T-cell (primary cell): Measurements from ENCODE around the gene SNAI1. TPM values are rescaled to one million over a fixed set of nuclear protein-coding genes. Genes with fewer than 3 reads are reported as not detected.

Experiments used
- ATAC-seq, 4 experiments: fragments of 200-7000 bp in 3 of 4; fragments of 150-1000 bp in 1 of 4; cut with Tn5 transposase; replicated peaks in 1 of 4; 1 replicate in 3 of 4; 2 replicates in 1 of 4; pipeline ENCODE4 v1.10.0; 2021; ENCODE audit warnings: moderate library complexity in 3 of 4, mild to moderate bottlenecking in 2 of 4, moderate number of reproducible peaks in 1 of 4
- CTCF ChIA-PET, 2 donors: fragments of 300-600 bp; sonication (Branson Sonifier 250); formaldehyde crosslinking; loops; one replicate each; lab custom pipeline; 2022; ENCODE audit warnings: antibody characterized with exemption in 2 of 2; lab: Charles Lee
- POLR2A ChIA-PET, 2 donors: fragments of 300-600 bp; sonication (Branson Sonifier 250); formaldehyde crosslinking; loops; one replicate each; lab custom pipeline; 2022; ENCODE audit warnings: antibody characterized with exemption in 2 of 2; lab: Charles Lee
- DNase-seq, 35 experiments: peaks; one replicate each; pipeline versions ENCODE4 v3.0.0 to v3.0.0-alpha.2; 2013 to 2023
- H3K27ac ChIP-seq: one replicate; pipeline ENCODE4 v1.5.1; 2013; ENCODE audit warnings: low read length
- H3K27me3 ChIP-seq, 2 experiments: replicated peaks in 1 of 2; 1 replicate in 1 of 2; 2 replicates in 1 of 2; pipeline versions ENCODE4 v1.6.1 to v1.7.0; 2013; ENCODE audit warnings: low read length in 1 of 2, mixed read lengths in 1 of 2; ENCODE audit not compliant: control insufficient read depth in 2 of 2, insufficient read depth in 2 of 2; ENCODE audit errors: extremely low read depth in 1 of 2
- H3K36me3 ChIP-seq, 2 donors: 1 replicate in 1 of 2; 2 replicates in 1 of 2; pipeline versions ENCODE4 v1.6.1 to v1.7.0; 2013; ENCODE audit warnings: low read length in 1 of 2; ENCODE audit not compliant: control insufficient read depth in 2 of 2, insufficient read depth in 1 of 2; ENCODE audit errors: extremely low read depth in 1 of 2
- H3K4me1 ChIP-seq, 2 experiments: 1 replicate in 1 of 2; 2 replicates in 1 of 2; pipeline versions ENCODE4 v1.6.1 to v1.7.0; 2013; ENCODE audit warnings: low read length in 2 of 2, mixed read lengths in 1 of 2; ENCODE audit not compliant: insufficient read depth in 2 of 2, control insufficient read depth in 1 of 2; ENCODE audit errors: extremely low read depth in 1 of 2
- H3K4me3 ChIP-seq, 2 donors: 1 replicate in 1 of 2; 2 replicates in 1 of 2; pipeline versions ENCODE4 v1.5.1 to v1.7.0; 2013; ENCODE audit warnings: mild to moderate bottlenecking in 2 of 2, low read length in 1 of 2, moderate library complexity in 1 of 2; ENCODE audit not compliant: control insufficient read depth in 1 of 2; ENCODE audit errors: extremely low read depth in 1 of 2
- H3K9me3 ChIP-seq: 2 replicates; pipeline ENCODE4 v1.7.0; 2013
- H3K27ac Mint-ChIP-seq, 2 donors: one replicate each; pipeline ENCODE4 v1.8.0; 2020 to 2021; ENCODE audit warnings: mild to moderate bottlenecking in 2 of 2, mixed read lengths in 2 of 2
- H3K27me3 Mint-ChIP-seq, 2 donors: one replicate each; pipeline ENCODE4 v1.8.0; 2021 to 2022; ENCODE audit warnings: mixed read lengths in 2 of 2
- H3K36me3 Mint-ChIP-seq: one replicate; pipeline ENCODE4 v1.8.0; 2021; ENCODE audit warnings: mixed read lengths
- H3K4me1 Mint-ChIP-seq, 3 donors: one replicate each; pipeline ENCODE4 v1.8.0; 2020 to 2022; ENCODE audit warnings: mixed read lengths in 3 of 3, mild to moderate bottlenecking in 1 of 3
- H3K4me3 Mint-ChIP-seq, 3 donors: one replicate each; pipeline ENCODE4 v1.8.0; 2020 to 2022; ENCODE audit warnings: mild to moderate bottlenecking in 3 of 3, mixed read lengths in 3 of 3, moderate library complexity in 3 of 3
- H3K9me3 Mint-ChIP-seq, 3 donors: one replicate each; pipeline ENCODE4 v1.8.0; 2020 to 2022; ENCODE audit warnings: mixed read lengths in 3 of 3
- WGBS: methylation state at CpG from one replicate; pipeline ENCODE4 v1.1.5; 2013; ENCODE audit warnings: missing lambda C conversion rate; ENCODE audit not compliant: insufficient coverage; 5-methylcytosine and 5-hydroxymethylcytosine counted together
- total RNA-seq, 35 experiments: library from RNA in 6 of 35; stranded (reverse) in 6 of 35; fragments of 120-200 nt in 1 of 35; gene quantifications; one replicate each; pipeline versions ENCODE4 v1.2.1 to v1.2.4 and lab custom pipeline; 2013 to 2026

SNAI1 gene
- total RNA-seq, 5 donors from 2014 or later (not counting 1 experiment from before 2014, with no cell fraction given): 0.95 to 3.1 (median 1.3) TPM

DNA sequence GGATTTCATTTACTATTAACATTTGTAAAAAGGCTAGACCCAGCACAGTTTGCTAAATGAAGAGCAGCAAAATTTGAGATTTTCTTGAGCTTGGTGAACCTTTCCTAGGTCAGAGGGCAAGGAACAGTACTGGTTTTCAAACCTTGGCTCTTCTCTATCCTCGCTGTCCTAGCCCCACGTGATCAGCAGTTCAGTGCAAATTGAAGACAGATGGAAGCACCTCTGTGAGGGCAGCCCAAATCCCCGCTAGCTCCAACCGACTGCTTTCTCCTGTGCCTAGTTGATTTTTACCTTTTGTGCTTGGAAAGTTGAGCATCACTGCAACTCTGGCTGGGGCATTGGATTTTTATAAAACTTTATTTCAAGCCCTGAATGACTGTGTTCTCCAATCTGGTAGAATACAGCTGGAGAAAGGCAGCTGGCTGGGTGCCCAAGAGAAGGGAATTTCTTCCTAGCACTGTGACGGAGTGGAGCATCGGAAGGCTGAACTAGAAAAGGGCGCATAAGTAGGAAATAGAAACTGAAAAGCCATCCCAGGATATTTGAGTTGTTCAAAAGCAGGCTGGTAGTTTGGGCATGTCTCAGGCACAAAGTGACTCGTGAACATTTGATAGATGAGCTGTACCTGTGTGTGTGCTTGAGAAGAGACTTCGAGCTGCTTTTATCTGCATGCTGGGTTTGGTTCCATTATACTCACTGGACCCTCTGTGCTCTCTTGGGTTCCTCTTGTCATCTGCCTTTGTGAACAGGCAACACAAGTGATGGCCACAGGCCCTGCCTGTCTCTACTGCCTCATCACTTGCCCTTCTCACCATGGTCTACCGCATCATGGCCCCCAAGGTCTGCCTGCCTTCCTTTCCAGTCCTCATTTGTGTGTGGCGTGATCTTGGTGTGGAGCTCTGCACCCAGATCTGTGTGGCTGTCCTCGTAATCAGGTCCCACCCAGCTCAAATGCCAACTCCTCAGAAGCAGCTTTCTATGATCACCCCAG is 44.3 kb upstream of the SNAI1 start:
- H3K4me3 ChIP-seq: no peak overlapping the region
- Mint-ChIP-seq H3K27me3 (no peaks in the 10 kb centered on the region), H3K9me3 (no peaks in the 10 kb centered on the region), H3K4me1 (peaks cover 52 to 73% (median 64%) of the 10 kb centered on the region in 3 donors), H3K36me3 (peaks cover 19% of the 10 kb centered on the region), H3K4me3 (peak overlapping the region; percentile 87 to 97 (median 95)), H3K27ac (peak overlapping the region in 1 of 2 donors; percentile 62)
- no peaks in the 10 kb centered on the region for H3K27me3 ChIP-seq
- ChIA-PET POLR2A (interaction anchor here (0.5 to 0.6 kb wide), 4 partner anchors 63 to 578 kb away, joined by 3 read pairs; no protein-coding TSS in a partner anchor), CTCF (interaction anchor here in 1 of 2 donors (0.6 kb wide), 1 partner anchor 9 kb away, joined by 3 read pairs; no protein-coding TSS in a partner anchor)
- 94% methylated on average over 8 of the region's 12 CpGs for WGBS
- ATAC-seq (no peak), DNase-seq (no peak)
- no peaks in the 10 kb centered on the region for H3K9me3 ChIP-seq
- peaks cover 16 to 41% of the 10 kb centered on the region in 2 experiments for H3K4me1 ChIP-seq
- no peak overlapping the region for H3K27ac ChIP-seq
- peaks cover 6 to 29% of the 10 kb centered on the region in 2 donors for H3K36me3 ChIP-seq

DNA sequence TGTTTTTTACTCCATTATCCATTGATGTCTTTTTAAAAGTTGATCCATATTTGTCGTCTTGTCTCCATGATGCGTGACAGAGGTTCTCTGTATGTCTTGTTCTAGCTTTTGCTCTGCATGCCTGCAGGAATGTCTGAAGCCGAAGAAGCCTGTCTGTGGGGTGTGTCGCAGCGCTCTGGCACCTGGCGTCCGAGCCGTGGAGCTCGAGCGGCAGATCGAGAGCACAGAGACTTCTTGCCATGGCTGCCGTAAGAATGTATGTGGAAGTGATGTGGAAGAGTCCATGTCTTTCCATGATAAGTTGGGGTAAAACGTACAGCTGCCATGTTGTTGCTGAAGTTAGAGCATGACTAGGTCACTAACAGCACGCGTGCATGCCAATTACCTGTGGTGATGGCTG is 41.3 kb upstream of the SNAI1 start:
- Mint-ChIP-seq H3K27ac (no peak overlapping the region), H3K27me3 (no peaks in the 10 kb centered on the region), H3K36me3 (peaks cover 33% of the 10 kb centered on the region), H3K9me3 (no peaks in the 10 kb centered on the region), H3K4me1 (peaks cover 46 to 64% (median 62%) of the 10 kb centered on the region in 3 donors), H3K4me3 (peak overlapping the region in 1 of 3 donors; percentile 10)
- no peak for ATAC-seq
- no peak for DNase-seq
- H3K4me1 ChIP-seq: peaks cover 16 to 29% of the 10 kb centered on the region in 2 experiments
- no peak overlapping the region for H3K4me3 ChIP-seq
- ChIA-PET POLR2A (no interaction called here), CTCF (no interaction called here)
- H3K27ac ChIP-seq: no peak overlapping the region
- no peaks in the 10 kb centered on the region for H3K27me3 ChIP-seq
- no peaks in the 10 kb centered on the region for H3K9me3 ChIP-seq
- over 99% methylated on average over 13 of the region's 15 CpGs for WGBS
- H3K36me3 ChIP-seq: peaks cover 10 to 54% of the 10 kb centered on the region in 2 donors

DNA sequence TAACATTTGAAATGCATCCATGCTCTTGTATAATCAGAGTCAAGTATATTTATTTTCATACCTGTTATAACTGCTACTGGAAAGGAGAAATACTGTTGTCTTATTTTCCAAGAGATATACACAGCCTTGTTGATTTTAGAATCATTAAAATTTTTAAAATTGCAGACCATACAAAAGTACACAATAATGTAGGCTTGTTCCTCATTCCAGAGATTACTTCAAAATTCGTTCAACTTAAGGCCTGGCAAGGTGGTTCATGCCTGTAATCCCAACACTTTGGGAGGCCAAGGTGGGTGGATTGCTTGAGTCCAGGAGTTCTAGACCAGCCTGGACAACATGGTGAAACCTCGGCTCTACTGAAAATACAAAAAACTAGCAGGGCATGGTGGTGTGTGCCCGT is 40.5 kb upstream of the SNAI1 start:
- no peaks in the 10 kb centered on the region for H3K9me3 ChIP-seq
- POLR2A ChIA-PET: no interaction called here
- CTCF ChIA-PET: interaction anchor here in 1 of 2 donors (0.5 kb wide), 1 partner anchor 177 kb away, joined by 6 read pairs; no protein-coding TSS in a partner anchor
- Mint-ChIP-seq H3K9me3 (no peaks in the 10 kb centered on the region), H3K4me1 (peaks cover 43 to 57% (median 57%) of the 10 kb centered on the region in 3 donors), H3K27ac (no peak overlapping the region), H3K4me3 (no peak overlapping the region), H3K27me3 (no peaks in the 10 kb centered on the region), H3K36me3 (peaks cover 37% of the 10 kb centered on the region)
- peaks cover 11 to 24% of the 10 kb centered on the region in 2 experiments for H3K4me1 ChIP-seq
- ATAC-seq: no peak
- no peak overlapping the region for H3K4me3 ChIP-seq
- H3K36me3 ChIP-seq: peaks cover 10 to 60% of the 10 kb centered on the region in 2 donors
- H3K27me3 ChIP-seq: no peaks in the 10 kb centered on the region
- H3K27ac ChIP-seq: no peak overlapping the region
- no peak for DNase-seq
- WGBS: 100% methylated on average over 2 of the region's 3 CpGs

DNA sequence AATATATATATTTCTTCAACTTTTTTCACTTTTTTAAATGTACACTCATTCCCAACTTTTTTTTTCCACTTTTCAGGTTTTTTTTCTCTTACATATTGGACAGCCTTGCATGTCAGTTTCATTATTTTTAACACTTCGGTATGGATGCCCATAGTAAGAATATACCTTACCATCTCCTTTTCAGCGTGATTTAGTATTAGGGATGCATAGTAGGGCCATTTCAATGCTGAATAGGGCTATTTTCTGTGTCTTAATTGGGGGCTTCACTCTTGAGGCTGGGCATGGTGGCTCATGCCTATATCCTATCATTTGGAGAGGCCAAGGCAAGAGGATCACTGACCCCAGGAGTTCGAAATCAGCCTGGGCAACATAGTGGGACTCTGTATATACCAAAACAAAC is 39.8 kb upstream of the SNAI1 start:
- Mint-ChIP-seq H3K4me3 (no peak overlapping the region), H3K27ac (no peak overlapping the region), H3K4me1 (peaks cover 42 to 51% (median 51%) of the 10 kb centered on the region in 3 donors), H3K9me3 (no peaks in the 10 kb centered on the region), H3K27me3 (no peaks in the 10 kb centered on the region), H3K36me3 (peaks cover 41% of the 10 kb centered on the region)
- H3K36me3 ChIP-seq: peaks cover 10 to 64% of the 10 kb centered on the region in 2 donors
- H3K9me3 ChIP-seq: no peaks in the 10 kb centered on the region
- no peaks in the 10 kb centered on the region for H3K27me3 ChIP-seq
- no peak overlapping the region for H3K4me3 ChIP-seq
- whole genome bisulfite sequencing: no CpG with 5 or more reads among the region's 3 CpGs
- H3K4me1 ChIP-seq: peaks cover 4 to 17% of the 10 kb centered on the region in 2 experiments
- H3K27ac ChIP-seq: no peak overlapping the region
- DNase-seq: no peak
- no peak for ATAC-seq
- ChIA-PET POLR2A (interaction anchor here (0.6 kb wide), 3 partner anchors 35 to 1207 kb away, joined by 3 to 10 read pairs (median 4); no protein-coding TSS in a partner anchor), CTCF (interaction anchor here (0.6 to 0.7 kb wide), 6 partner anchors 12 to 768 kb away, joined by 4 to 7 read pairs (median 6); no protein-coding TSS in a partner anchor)

DNA sequence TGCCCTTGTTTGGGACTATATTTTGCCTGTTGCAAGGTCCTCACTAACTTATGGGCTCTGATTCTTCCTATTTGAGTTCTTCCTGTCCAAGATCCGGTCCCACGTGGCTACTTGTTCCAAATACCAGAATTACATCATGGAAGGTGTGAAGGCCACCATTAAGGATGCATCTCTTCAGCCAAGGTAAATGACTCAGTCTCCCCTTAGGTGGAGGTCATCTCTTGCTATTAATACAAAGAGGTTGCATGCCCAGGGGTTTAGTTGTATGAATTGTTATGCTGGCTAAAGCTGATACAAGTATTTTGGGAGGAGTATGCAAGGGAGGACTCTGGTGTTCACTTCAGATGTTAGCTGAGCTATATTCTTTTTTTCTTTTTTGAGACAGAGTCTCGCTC is 37.5 kb upstream of the SNAI1 start:
- no peak overlapping the region for H3K27ac ChIP-seq
- ChIA-PET POLR2A (interaction anchor here in 1 of 2 donors (0.7 kb wide), 1 partner anchor 554 kb away, joined by 3 read pairs; no protein-coding TSS in a partner anchor), CTCF (interaction anchor here in 1 of 2 donors (0.5 kb wide), 1 partner anchor 31 kb away, joined by 3 read pairs; no protein-coding TSS in a partner anchor)
- Mint-ChIP-seq H3K4me1 (peaks cover 18 to 33% (median 29%) of the 10 kb centered on the region in 3 donors), H3K27ac (no peak overlapping the region), H3K27me3 (no peaks in the 10 kb centered on the region), H3K4me3 (no peak overlapping the region), H3K36me3 (peaks cover 49% of the 10 kb centered on the region), H3K9me3 (no peaks in the 10 kb centered on the region)
- peaks cover 16 to 77% of the 10 kb centered on the region in 2 donors for H3K36me3 ChIP-seq
- ATAC-seq (no peak), DNase-seq (no peak)
- no peaks in the 10 kb centered on the region for H3K9me3 ChIP-seq
- H3K4me1 ChIP-seq: peaks cover 0 to 6% of the 10 kb centered on the region in 2 experiments
- WGBS: 100% methylated on average over 2 of the region's 3 CpGs
- no peaks in the 10 kb centered on the region for H3K27me3 ChIP-seq
- H3K4me3 ChIP-seq: no peak overlapping the region
